ENCODE results near the gene PRAMEF25.
"Not testable (repeated sequence)": the region's sequence is repeated elsewhere in the genome, so short reads cannot be mapped to it uniquely, and the experiment has no call there.

PRAMEF25 gene
- 0 reads per million in 3 experiments for total RNA-seq

DNA sequence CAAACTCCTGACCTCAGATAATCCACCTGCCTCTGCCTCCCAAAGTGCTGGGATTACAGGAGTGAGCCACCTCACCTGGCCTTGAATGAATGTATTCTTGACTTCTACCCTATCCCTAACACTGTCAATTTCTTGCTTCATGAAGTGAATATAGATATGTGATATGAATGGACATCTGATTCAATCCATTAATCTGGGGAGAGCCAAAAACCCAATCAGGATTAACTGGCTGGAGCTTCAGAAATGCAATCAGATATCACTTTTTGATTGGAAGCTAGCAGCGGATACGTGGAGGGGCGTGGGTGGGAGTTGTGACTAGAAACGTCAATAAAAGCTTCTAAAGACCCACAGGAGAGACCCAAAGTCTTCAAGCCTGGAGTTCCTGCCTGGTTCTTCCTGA lies at the start of gene PRAMEF25:
TSS of gene PRAMEF25 (plus strand) at position 301 of the 400 bp plus-strand sequence. CDS start 2,920 bp downstream, outside the sequence.
- not testable (repeated sequence) for DNase-seq

DNA sequence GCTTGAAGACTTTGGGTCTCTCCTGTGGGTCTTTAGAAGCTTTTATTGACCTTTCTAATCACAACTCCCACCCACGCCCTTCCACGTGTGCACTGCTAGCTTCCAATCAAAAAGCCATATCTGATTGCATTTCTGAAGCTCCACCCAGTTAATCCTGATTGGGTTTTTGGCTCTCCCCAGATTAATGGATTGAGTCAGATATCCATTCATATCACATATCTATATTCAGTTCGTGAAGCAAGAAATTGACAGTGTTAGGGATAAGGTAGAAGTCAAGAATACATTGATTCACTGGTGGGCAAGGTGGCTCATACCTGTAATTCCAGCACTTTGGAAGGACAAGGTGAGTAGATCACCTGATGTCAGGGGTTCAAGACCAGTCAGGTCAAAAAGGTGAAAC lies 14.1 kb upstream of the PRAMEF25 start, which contains the start of gene PRAMEF27:
TSS of gene PRAMEF27 (minus strand) at position 101 of the 400 bp plus-strand sequence. CDS start 2,916 bp downstream, outside the sequence.
- not testable (repeated sequence) for DNase-seq

DNA sequence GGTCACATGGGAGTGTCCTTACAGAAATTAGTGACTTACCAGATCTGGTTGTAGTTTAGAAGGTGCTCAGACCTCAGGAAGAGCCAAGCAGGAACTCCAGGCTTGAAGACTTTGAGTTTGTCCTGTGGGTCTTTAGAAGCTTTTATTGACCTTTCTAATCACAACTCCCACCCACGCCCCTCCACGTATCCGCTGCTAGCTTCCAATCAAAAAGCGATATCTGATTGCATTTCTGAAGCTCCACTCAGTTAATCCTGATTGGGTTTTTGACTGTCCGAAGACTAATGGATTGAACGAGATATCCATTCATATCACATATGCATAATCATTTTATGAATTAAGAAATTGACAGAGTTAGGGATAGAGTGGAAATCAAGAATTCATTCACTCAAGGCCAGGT lies 46.2 kb downstream of the PRAMEF25 start, which contains the start of gene HNRNPCL2:
TSS of gene HNRNPCL2 (minus strand) at position 101 of the 400 bp plus-strand sequence. CDS start 454 bp downstream, outside the sequence.
- DNase-seq = not testable (repeated sequence)
